RWPE2 (cell line): ENCODE results near the gene MRPL30.
A peak's percentile ranks its signal among the peaks of the same experiment; 100 is the strongest.

Experiments
- ATAC-seq: fragments of 200-7000 bp; cut with Tn5 transposase; 3 replicates; pipeline ENCODE4 v1.9.1; 2021; ENCODE audit warnings: low read depth
- DNase-seq: peaks from one replicate; pipeline ENCODE4 v3.0.0-alpha.2; 2020; ENCODE audit warnings: low spot score
- H3K27ac ChIP-seq: fragments of 450-650 bp; 2 replicates; pipeline ENCODE4 v1.5.1; 2017; ENCODE audit warnings: mild to moderate bottlenecking; ENCODE audit not compliant: poor library complexity, severe bottlenecking
- H3K27me3 ChIP-seq: fragments of 250-450 bp; sonication (Bioruptor Pico); 2 replicates; pipeline ENCODE4 v1.5.1; 2021; ENCODE audit warnings: mild to moderate bottlenecking, moderate library complexity; ENCODE audit not compliant: insufficient read depth, poor library complexity, severe bottlenecking
- H3K36me3 ChIP-seq: fragments of 250-450 bp; sonication (Bioruptor Pico); 2 replicates; pipeline ENCODE4 v1.5.1; 2020; ENCODE audit warnings: low read depth, mild to moderate bottlenecking, moderate library complexity
- H3K4me1 ChIP-seq: fragments of 250-450 bp; sonication (Bioruptor Pico); 2 replicates; pipeline ENCODE4 v1.5.1; 2021; ENCODE audit warnings: mild to moderate bottlenecking, moderate library complexity; ENCODE audit not compliant: insufficient read depth, poor library complexity, severe bottlenecking
- H3K4me3 ChIP-seq: fragments of 250-450 bp; sonication (Bioruptor Pico); 2 replicates; pipeline ENCODE4 v1.5.1; 2021; ENCODE audit warnings: mild to moderate bottlenecking, moderate library complexity; ENCODE audit not compliant: severe bottlenecking
- H3K9me3 ChIP-seq: fragments of 250-450 bp; sonication (Bioruptor Pico); 2 replicates; pipeline ENCODE4 v1.5.1; 2021; ENCODE audit warnings: mild to moderate bottlenecking, moderate library complexity; ENCODE audit not compliant: severe bottlenecking
- CTCF ChIP-seq: fragments of 450-650 bp; IDR thresholded peaks from one replicate; pipeline ENCODE4 v1.5.1; 2017; ENCODE audit warnings: mild to moderate bottlenecking, moderate library complexity; ENCODE audit not compliant: poor library complexity, severe bottlenecking

MRPL30 gene

GRCh38 chr2:99166218-99166617 is 14.8 kb upstream of the MRPL30 start:
- ATAC-seq: no peak

GRCh38 chr2:99169534-99169933 is 11.4 kb upstream of the MRPL30 start:
- Histone ChIP-seq H3K36me3 (peaks cover 68% of the 10 kb centered on the region), H3K27me3 (no peaks in the 10 kb centered on the region), H3K4me1 (no peaks in the 10 kb centered on the region), H3K27ac (no peak overlapping the region), H3K9me3 (no peaks in the 10 kb centered on the region), H3K4me3 (no peak overlapping the region)
- TF ChIP-seq CTCF: no peak
- ATAC-seq: no peak
- no peak for DNase-seq

More at GRCh38 chr2:99166218-99166617, 14.8 kb upstream of the MRPL30 start:
- no peak for DNase-seq
- H3K27me3 ChIP-seq: no peaks in the 10 kb centered on the region
- no peak overlapping the region for H3K4me3 ChIP-seq
- no peaks in the 10 kb centered on the region for H3K9me3 ChIP-seq
- no peaks in the 10 kb centered on the region for H3K4me1 ChIP-seq
- H3K36me3 ChIP-seq: peaks cover 46% of the 10 kb centered on the region
- TF ChIP-seq CTCF: no peak
- H3K27ac ChIP-seq: no peak overlapping the region

GRCh38 chr2:99171377-99172140 is 9.4 kb upstream of the MRPL30 start:
- ATAC-seq (no peak), DNase-seq (no peak)
- no peak overlapping the region for H3K27ac ChIP-seq
- H3K4me1 ChIP-seq: no peaks in the 10 kb centered on the region
- H3K9me3 ChIP-seq: no peaks in the 10 kb centered on the region
- no peak overlapping the region for H3K4me3 ChIP-seq
- no peak for TF ChIP-seq CTCF
- peaks cover 59% of the 10 kb centered on the region for H3K36me3 ChIP-seq
- H3K27me3 ChIP-seq: no peaks in the 10 kb centered on the region

GRCh38 chr2:99181624-99182000 is 628 bp downstream of the MRPL30 start:
- DNase-seq (no peak), ATAC-seq (no peak)
- Histone ChIP-seq H3K4me3 (peak overlapping the region; percentile 64), H3K27ac (peak overlapping the region; percentile 55), H3K4me1 (peaks cover 22% of the 10 kb centered on the region), H3K27me3 (no peaks in the 10 kb centered on the region), H3K36me3 (peaks cover 25% of the 10 kb centered on the region), H3K9me3 (no peaks in the 10 kb centered on the region)
- no peak for TF ChIP-seq CTCF

GRCh38 chr2:99183025-99183424 is 2.0 kb downstream of the MRPL30 start:
- no peaks in the 10 kb centered on the region for H3K27me3 ChIP-seq
- no peak for ATAC-seq
- no peak overlapping the region for H3K4me3 ChIP-seq
- no peak for DNase-seq
- H3K36me3 ChIP-seq: peaks cover 28% of the 10 kb centered on the region
- no peaks in the 10 kb centered on the region for H3K9me3 ChIP-seq
- peaks cover 22% of the 10 kb centered on the region for H3K4me1 ChIP-seq
- no peak overlapping the region for H3K27ac ChIP-seq
- no peak for TF ChIP-seq CTCF
